ENCODE results near the gene HOXD4. TPM values are rescaled to one million over a fixed set of nuclear protein-coding genes. Genes with fewer than 3 reads are reported as not detected.

The HOXD4 gene
- total RNA-seq, 4 donors from 2014 or later, result 1.0 to 14.2 (median 1.9) TPM

DNA sequence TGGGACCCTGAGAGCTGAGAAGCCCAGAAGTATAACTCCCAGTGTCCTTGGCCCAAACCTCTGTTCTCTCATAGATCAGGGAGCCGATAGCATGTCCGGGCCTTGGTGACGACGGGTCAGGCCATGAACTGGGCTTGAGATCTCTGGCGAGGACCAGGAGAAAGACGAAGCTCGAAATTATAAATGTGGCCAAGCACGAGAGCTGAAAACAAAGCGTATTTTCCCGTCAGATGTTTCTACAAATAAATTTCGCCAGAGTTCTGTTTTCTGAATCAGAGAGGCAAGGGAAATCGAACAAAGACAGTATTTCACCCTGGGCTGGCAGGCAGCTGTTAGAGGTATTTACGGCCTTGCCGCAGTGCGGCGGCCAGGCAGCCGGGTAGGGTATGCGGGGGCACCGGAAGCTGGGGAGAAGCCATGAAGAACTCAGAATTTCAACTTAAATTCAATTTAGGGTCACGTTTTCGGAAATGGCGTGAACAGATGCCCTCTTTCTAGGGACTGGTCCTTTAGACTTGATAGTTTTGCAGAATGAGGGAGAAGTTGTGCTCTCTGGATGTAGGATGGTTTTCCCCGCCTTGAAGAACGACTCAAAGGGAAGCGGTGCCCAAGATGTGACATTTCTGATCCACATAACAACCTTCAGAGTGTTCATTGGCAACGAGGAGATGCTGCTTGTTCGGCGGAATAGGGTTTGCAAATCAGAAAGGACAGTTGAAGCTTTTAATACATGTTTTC, 12.3 kb upstream of the HOXD4 start:
- ATAC-seq (ENCODE audit: low FRiP score) (no peak), DNase-seq (ENCODE audit: low spot score) (no peak)
- TF ChIP-seq, protein P1, sequence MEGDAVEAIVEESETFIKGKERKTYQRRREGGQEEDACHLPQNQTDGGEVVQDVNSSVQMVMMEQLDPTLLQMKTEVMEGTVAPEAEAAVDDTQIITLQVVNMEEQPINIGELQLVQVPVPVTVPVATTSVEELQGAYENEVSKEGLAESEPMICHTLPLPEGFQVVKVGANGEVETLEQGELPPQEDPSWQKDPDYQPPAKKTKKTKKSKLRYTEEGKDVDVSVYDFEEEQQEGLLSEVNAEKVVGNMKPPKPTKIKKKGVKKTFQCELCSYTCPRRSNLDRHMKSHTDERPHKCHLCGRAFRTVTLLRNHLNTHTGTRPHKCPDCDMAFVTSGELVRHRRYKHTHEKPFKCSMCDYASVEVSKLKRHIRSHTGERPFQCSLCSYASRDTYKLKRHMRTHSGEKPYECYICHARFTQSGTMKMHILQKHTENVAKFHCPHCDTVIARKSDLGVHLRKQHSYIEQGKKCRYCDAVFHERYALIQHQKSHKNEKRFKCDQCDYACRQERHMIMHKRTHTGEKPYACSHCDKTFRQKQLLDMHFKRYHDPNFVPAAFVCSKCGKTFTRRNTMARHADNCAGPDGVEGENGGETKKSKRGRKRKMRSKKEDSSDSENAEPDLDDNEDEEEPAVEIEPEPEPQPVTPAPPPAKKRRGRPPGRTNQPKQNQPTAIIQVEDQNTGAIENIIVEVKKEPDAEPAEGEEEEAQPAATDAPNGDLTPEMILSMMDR (IDR thresholded peaks at IDR 0.05), result no peak

DNA sequence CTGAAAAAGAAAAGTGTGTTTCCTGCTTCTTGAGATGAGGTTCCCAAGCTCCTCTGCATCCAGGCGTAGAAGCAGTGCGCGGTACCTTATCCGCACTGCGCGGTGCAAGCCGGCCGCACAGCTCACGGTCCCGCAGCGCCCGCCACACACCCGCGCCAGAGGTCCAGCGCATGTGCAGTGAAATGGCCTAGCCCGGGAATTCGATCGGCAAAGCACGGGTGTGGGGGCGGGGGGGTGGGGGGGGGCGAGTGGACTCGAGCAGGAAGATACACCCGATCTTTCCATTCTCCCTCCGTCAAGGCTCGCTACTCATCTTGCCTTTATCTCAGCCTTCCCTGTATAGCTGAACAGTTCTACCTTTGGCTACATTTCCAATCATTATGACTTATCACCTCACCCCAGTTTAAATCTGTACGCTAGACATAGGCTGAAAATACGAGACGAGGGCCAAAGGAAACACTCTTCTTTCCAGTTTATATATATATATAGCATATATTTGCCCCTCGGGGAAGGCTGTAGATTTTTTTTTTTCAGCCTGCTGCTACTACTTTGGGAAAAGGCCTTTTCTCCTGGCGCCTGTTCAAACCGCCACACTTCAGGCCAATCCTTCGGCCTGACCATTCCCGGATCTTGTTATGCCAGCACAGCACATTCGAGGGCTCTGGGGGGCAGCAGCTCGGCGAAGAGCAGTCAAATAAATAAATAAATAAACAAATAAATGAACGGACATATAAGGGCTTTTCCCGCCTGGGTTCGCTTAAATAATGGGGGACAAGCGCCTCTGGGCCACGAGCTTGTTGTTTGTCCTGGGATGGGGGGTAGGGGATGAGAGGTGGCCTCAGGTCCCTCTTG, 11.5 kb upstream of the HOXD4 start:
- DNase-seq (ENCODE audit: low spot score), result no peak
- ATAC-seq (ENCODE audit: low FRiP score), result no peak
- TF ChIP-seq, protein P1 (IDR thresholded peaks at IDR 0.05), result no peak

DNA sequence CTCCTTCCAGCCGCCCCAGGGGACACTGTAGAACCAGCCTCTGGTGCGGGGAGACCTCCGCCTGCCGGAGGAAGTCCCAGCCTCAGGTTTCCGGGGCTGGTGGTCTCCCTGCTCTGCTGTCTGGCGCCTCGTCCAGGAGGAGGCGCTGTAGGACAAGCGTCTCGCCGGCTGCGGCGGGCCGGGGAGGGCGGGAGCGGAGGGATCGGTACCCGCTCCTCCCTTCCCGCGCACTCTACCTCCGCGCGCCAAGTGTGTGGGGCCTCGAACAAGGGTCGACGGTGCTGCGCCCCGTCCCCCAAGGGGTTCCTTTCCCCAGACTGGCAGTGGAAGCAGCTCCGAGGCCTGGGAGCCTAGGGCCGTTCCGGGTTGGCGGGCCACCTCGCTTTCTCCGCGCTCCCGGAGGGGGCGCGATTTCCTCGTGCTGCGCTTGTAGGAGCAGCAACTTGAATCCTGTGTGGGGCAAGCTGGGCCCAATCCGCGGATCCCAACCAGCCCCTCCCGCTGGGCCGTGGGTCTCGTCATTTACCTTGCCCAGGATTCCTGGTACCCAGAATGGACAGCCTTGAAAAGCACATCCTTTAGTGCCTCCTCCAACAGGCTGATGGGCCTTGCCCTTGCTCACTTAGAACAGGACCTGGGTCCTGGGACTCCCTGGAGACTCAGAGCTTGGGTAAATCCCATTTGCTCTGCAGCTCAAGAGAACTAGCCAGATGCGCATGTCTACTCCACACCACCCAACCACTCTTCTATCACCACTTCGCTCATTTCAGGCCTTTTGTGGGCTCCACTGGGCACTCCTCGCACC, 10.6 kb upstream of the HOXD4 start:
- TF ChIP-seq, protein P1 (IDR thresholded peaks at IDR 0.05), result peak in 2 of 3 donors; percentile 73 to 80
- ATAC-seq (ENCODE audit: low FRiP score) (peak; percentile 87), DNase-seq (ENCODE audit: low spot score) (no peak)

DNA sequence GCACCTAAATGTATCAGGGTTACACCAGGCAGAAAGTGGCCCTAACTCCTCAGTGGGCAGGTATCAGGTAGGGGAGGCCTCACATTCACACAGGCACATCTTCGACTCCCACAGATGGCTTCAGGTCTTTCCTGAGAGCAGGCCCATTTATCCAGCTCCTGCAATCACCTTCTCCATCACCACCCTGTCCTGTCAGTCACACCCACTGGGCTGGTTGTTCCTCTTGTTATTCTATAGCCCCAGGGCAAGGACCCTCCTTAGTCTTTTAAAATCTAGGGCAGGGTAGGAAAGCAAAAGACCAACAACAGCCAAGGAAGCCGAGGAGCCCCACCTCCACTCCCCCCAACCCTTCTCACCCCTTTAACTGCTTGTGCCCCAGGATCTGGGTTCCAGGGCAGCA, 9.1 kb upstream of the HOXD4 start:
- ATAC-seq (ENCODE audit: low FRiP score) (no peak), DNase-seq (ENCODE audit: low spot score) (no peak)
- TF ChIP-seq, protein P1 (IDR thresholded peaks at IDR 0.05), result no peak

DNA sequence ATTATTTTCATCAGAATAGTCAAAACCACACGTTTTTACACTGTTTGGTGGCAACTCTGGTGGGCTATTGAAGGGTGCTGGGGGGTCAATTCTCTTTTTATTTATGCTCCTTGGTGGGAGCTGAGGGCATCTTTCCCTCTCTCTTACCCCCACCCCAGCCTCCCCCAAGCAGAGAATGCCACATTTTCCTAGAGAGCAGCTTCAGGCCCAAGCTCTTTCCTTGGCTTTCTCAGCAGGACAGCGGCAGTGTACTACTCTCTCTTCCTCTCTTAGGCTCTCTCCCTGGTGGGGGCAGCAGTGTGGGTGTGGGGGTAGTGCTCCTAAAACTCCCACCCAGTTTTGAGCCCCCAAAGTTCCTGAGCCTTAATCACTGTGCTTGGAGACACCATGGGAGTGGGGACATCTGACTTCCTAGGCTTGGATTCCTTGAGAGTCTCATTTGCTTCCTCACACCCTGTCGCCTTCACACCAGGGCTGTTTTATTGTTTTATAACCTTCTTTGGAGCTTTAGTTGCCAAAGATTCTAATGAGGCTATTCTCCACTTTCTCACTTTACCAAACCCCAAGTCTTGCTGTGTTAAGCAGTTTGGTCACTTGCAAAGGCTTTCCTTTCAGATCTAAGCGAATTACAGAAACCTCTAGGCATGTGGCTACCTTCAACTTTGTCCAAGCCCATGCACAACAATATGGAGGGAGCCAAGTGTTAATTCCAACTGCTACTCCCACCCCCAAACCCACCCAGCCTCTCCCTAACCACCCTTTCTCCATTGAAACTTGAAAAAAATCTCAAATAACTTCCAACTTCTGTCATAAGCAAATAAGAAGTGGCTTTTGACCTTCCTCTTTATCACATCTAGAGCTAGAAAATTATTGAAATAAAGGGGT, 6.0 kb upstream of the HOXD4 start:
- TF ChIP-seq, protein P1 (IDR thresholded peaks at IDR 0.05), result no peak
- no peak for DNase-seq (ENCODE audit: low spot score)
- ATAC-seq (ENCODE audit: low FRiP score), result no peak

DNA sequence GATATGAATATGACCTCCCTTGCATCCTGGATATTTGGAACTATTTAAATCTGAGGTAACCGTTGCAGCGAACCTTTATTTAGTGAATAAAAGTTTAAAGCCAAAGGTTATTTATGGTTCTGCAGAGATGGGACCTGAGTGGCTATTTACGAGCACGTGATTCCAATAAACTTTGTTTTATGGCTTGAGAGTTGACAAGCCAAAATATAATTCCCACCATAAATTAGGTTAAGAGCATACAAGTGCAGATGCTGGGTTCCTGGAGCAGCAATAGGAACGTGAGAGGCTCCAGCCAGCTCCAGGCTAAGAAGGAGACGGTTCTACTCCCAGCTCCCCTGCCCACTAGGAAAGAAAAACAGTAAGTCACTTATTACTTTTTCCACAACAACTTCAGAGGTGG, 5.2 kb upstream of the HOXD4 start:
- no peak for DNase-seq (ENCODE audit: low spot score)
- no peak for ATAC-seq (ENCODE audit: low FRiP score)
- TF ChIP-seq, protein P1 (IDR thresholded peaks at IDR 0.05), result no peak

All from omental fat pad (tissue), 4 donors.